PC-9 (cell line): ENCODE data around the gene ECI1. TPM values are rescaled to one million over a fixed set of nuclear protein-coding genes. Genes with fewer than 3 reads are reported as not detected.

Experiments
- BruUV-seq: library from RNA; stranded (reverse); fragments of 400-500 nt; replicated peaks from 2 replicates; lab custom pipeline; 2021; lab: Mats Ljungman, UMichigan
- CTCF ChIA-PET: fragments of 300-600 bp; sonication (Branson Sonifier 250); formaldehyde crosslinking; loops from one replicate; lab custom pipeline; 2022; ENCODE audit warnings: antibody characterized with exemption; lab: Charles Lee
- POLR2A ChIA-PET: fragments of 300-600 bp; sonication (Branson Sonifier 250); formaldehyde crosslinking; loops from one replicate; lab custom pipeline; 2022; ENCODE audit warnings: antibody characterized with exemption; ENCODE audit not compliant: unreplicated experiment; lab: Charles Lee
- DNase-seq, 2 experiments: peaks; one replicate each; pipeline versions ENCODE4 v3.0.0 to v3.0.0-alpha.2; 2015 to 2022; ENCODE audit warnings: mixed read lengths in 1 of 2
- H2AFZ ChIP-seq: fragments of 200-600 bp; sonication (generic); 2 replicates; pipeline ENCODE4 v1.8.1; 2017; ENCODE audit warnings: antibody characterized with exemption
- H3F3A ChIP-seq: fragments of 200-600 bp; sonication (generic); 2 replicates; pipeline ENCODE4 v1.8.1; 2017; ENCODE audit warnings: antibody characterized with exemption, mild to moderate bottlenecking, low read depth; ENCODE audit not compliant: insufficient read depth
- H3K27ac ChIP-seq: fragments of 200-600 bp; sonication (generic); 2 replicates; pipeline ENCODE4 v1.6.1; 2016; ENCODE audit warnings: mixed run types
- H3K27me3 ChIP-seq: fragments of 200-600 bp; sonication (generic); 2 replicates; pipeline ENCODE4 v1.6.1; 2016; ENCODE audit warnings: low read depth, mixed run types; ENCODE audit not compliant: insufficient read depth
- H3K36me3 ChIP-seq: fragments of 200-600 bp; sonication (generic); 2 replicates; pipeline ENCODE4 v1.6.1; 2016; ENCODE audit warnings: low read depth, mixed run types
- H3K4me1 ChIP-seq: fragments of 200-600 bp; sonication (generic); replicated peaks from 2 replicates; pipeline ENCODE4 v1.6.1; 2016; ENCODE audit warnings: mixed run types; ENCODE audit not compliant: insufficient read depth
- H3K4me2 ChIP-seq: fragments of 200-600 bp; sonication (generic); 2 replicates; pipeline ENCODE4 v1.6.1; 2017; ENCODE audit warnings: mixed run types
- H3K4me3 ChIP-seq: fragments of 200-600 bp; sonication (generic); 2 replicates; pipeline ENCODE4 v1.6.1; 2016; ENCODE audit warnings: mixed run types
- H3K79me2 ChIP-seq: fragments of 200-600 bp; sonication (generic); 2 replicates; pipeline ENCODE4 v1.6.1; 2017; ENCODE audit warnings: low read depth, mixed run types
- H3K9me2 ChIP-seq: fragments of 200-600 bp; sonication (generic); 2 replicates; pipeline ENCODE4 v1.8.1; 2017; ENCODE audit warnings: mild to moderate bottlenecking; ENCODE audit not compliant: insufficient read depth
- H3K9me3 ChIP-seq: fragments of 200-600 bp; sonication (generic); 2 replicates; pipeline ENCODE4 v1.8.1; 2016; ENCODE audit warnings: low read depth; ENCODE audit not compliant: insufficient read depth
- H4K20me1 ChIP-seq: fragments of 200-600 bp; sonication (generic); 2 replicates; pipeline ENCODE4 v1.8.1; 2017; ENCODE audit not compliant: insufficient read depth
- CTCF ChIP-seq: fragments of 200-600 bp; sonication (generic); conservative IDR thresholded peaks from 2 replicates; pipeline ENCODE4 v1.6.1; 2017; ENCODE audit warnings: mixed run types, antibody characterized with exemption, mild to moderate bottlenecking, moderate library complexity
- EZH2 ChIP-seq: fragments of 200-600 bp; sonication (generic); IDR thresholded peaks from 2 replicates; pipeline ENCODE4 v1.8.0; 2017; ENCODE audit warnings: antibody characterized with exemption, low read depth
- intact Hi-C: fragments of 100-400 bp; cut with micrococcal nuclease; formaldehyde crosslinking; loops from one replicate; pipeline ENCODE4 v1.10.0; 2022; ENCODE audit not compliant: unreplicated experiment
- total RNA-seq: library from RNA; stranded (reverse); gene quantifications from 2 replicates; pipeline ENCODE4 v1.2.3, GENCODE V29; 2021

The ECI1 gene
- total RNA-seq, 1 experiment from 2014 or later, result 131 TPM

- no peak overlapping the region for H3K4me2 ChIP-seq
- DNase-seq, result no peak
These were observed 26.9 kb upstream of the ECI1 start for GRCh38 chr16:2278272-2278608.

GRCh38 chr16:2277466-2278271, 26.3 kb upstream of the ECI1 start:
- H4K20me1 ChIP-seq, result peaks cover 3% of the 10 kb centered on the region; the same call in 1 of the 2 replicates
- H3K4me1 ChIP-seq, result no peaks in the 10 kb centered on the region
- H3K4me3 ChIP-seq, result no peak overlapping the region
- H3K4me2 ChIP-seq, result no peak overlapping the region
- H3K27ac ChIP-seq, result no peak overlapping the region
- ChIA-PET POLR2A (interaction anchor here (0.5 to 0.6 kb wide), 2 partner anchors 13 to 114 kb away, joined by 4 to 5 read pairs; no protein-coding TSS in a partner anchor), CTCF (no interaction called here)
- no peaks in the 10 kb centered on the region for H3K79me2 ChIP-seq
- no peaks in the 10 kb centered on the region for H3K9me3 ChIP-seq
- H2AFZ ChIP-seq, result no peak overlapping the region
- no peak for DNase-seq
- no peaks in the 10 kb centered on the region for H3K9me2 ChIP-seq
- intact Hi-C loops, result no loop called here
- no peaks in the 10 kb centered on the region for H3F3A ChIP-seq
- H3K36me3 ChIP-seq, result no peaks in the 10 kb centered on the region
- H3K27me3 ChIP-seq, result peaks cover 48% of the 10 kb centered on the region
- BruUV-seq, result no TSS peak
- no peak for TF ChIP-seq CTCF
- no peak for TF ChIP-seq EZH2

More at GRCh38 chr16:2278272-2278608, 26.9 kb upstream of the ECI1 start:
- Histone ChIP-seq H3K27ac (no peak overlapping the region), H3K9me2 (no peaks in the 10 kb centered on the region), H3K27me3 (peaks cover 54% of the 10 kb centered on the region), H3K4me3 (no peak overlapping the region), H3F3A (no peaks in the 10 kb centered on the region), H3K79me2 (no peaks in the 10 kb centered on the region), H3K9me3 (no peaks in the 10 kb centered on the region), H4K20me1 (peaks cover 3% of the 10 kb centered on the region; the same call in 1 of the 2 replicates), H3K4me1 (no peaks in the 10 kb centered on the region), H2AFZ (no peak overlapping the region), H3K36me3 (no peaks in the 10 kb centered on the region)
- ChIA-PET CTCF (no interaction called here), POLR2A (interaction anchor here (0.5 to 0.6 kb wide), 2 partner anchors 12 to 19 kb away, joined by 4 read pairs; no protein-coding TSS in a partner anchor)
- BruUV-seq, result no TSS peak
- intact Hi-C loops, result no loop called here
- TF ChIP-seq CTCF, result no peak
- TF ChIP-seq EZH2, result no peak

GRCh38 chr16:2276368-2277195, 25.2 kb upstream of the ECI1 start:
- Histone ChIP-seq H3K4me2 (no peak overlapping the region), H3K36me3 (no peaks in the 10 kb centered on the region), H3K27ac (no peak overlapping the region), H3K4me1 (no peaks in the 10 kb centered on the region), H3K9me3 (no peaks in the 10 kb centered on the region), H3K4me3 (no peak overlapping the region), H3K79me2 (no peaks in the 10 kb centered on the region), H3F3A (no peaks in the 10 kb centered on the region), H4K20me1 (peaks cover 3% of the 10 kb centered on the region; the same call in 1 of the 2 replicates), H3K27me3 (peaks cover 42% of the 10 kb centered on the region), H3K9me2 (no peaks in the 10 kb centered on the region), H2AFZ (no peak overlapping the region)
- no peak for DNase-seq
- ChIA-PET CTCF (interaction anchor here (0.6 kb wide), 1 partner anchor 825 kb away, joined by 3 read pairs; no protein-coding TSS in a partner anchor), POLR2A (interaction anchor here (0.6 kb wide), 1 partner anchor 113 kb away, joined by 5 read pairs; no protein-coding TSS in a partner anchor)
- no TSS peak for BruUV-seq
- TF ChIP-seq CTCF (no peak), EZH2 (no peak)
- intact Hi-C loops, result no loop called here
